Breast epithelium (tissue), 3 donors: ENCODE data around the gene FAM89B.

Experiments
- POLR2A ChIP-seq: fragments of 450-650 bp; IDR thresholded peaks from one replicate; pipeline ENCODE4 v1.6.1; 2016; ENCODE audit warnings: antibody characterized with exemption, mild to moderate bottlenecking, moderate library complexity
- POLR2AphosphoS5 ChIP-seq, 3 donors: sonication (generic); formaldehyde crosslinking; IDR thresholded peaks; one replicate each; pipeline ENCODE4 v1.6.1; 2017; ENCODE audit warnings: antibody characterized with exemption in 3 of 3
- TF ChIP-seq, protein P1 (sequence below), 3 donors: fragments of 450-650 bp; IDR thresholded peaks; one replicate each; pipeline ENCODE4 v1.5.1; 2016 to 2017; ENCODE audit warnings: antibody characterized with exemption in 3 of 3, mild to moderate bottlenecking in 3 of 3, moderate library complexity in 3 of 3

DNA sequence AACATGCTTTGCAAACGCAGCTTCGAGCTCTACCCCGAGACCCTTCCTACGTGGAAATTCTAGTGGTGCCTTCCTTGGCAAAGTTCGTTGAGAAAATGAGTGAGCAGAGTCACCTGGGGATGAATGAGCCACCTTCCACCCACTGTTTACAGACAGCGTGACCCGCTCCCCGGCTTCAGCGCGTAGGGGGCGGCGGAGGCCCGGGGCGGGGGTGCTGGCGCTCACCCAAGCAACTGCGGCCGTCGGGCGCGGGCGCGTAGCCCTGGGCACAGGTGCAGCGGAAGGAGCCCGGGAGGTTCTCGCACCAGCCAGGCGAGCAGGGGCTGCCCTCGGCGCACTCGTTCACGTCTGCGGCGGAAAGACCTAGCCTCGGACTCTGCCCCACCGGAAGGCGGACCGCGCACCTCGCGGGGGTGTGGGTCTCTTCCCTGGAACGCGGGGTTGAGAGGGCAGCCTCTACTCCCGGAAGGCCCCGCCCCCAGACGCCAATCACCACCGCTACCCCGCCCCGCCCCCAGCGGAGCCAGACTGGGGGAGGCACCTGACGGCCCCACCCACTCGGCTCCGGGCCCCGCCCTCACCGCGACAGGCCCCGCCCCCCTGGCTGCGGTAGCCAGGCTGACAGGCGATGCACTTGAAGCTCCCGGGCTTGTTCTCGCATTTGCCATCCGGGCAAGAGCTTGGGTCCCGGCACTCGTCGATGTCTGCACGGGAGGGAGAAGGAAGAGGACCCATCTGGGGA lies 25.9 kb upstream of the FAM89B start:
- TF ChIP-seq, protein P1, sequence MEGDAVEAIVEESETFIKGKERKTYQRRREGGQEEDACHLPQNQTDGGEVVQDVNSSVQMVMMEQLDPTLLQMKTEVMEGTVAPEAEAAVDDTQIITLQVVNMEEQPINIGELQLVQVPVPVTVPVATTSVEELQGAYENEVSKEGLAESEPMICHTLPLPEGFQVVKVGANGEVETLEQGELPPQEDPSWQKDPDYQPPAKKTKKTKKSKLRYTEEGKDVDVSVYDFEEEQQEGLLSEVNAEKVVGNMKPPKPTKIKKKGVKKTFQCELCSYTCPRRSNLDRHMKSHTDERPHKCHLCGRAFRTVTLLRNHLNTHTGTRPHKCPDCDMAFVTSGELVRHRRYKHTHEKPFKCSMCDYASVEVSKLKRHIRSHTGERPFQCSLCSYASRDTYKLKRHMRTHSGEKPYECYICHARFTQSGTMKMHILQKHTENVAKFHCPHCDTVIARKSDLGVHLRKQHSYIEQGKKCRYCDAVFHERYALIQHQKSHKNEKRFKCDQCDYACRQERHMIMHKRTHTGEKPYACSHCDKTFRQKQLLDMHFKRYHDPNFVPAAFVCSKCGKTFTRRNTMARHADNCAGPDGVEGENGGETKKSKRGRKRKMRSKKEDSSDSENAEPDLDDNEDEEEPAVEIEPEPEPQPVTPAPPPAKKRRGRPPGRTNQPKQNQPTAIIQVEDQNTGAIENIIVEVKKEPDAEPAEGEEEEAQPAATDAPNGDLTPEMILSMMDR (IDR thresholded peaks at IDR 0.05): no peak
- no peak for TF ChIP-seq POLR2A
- peak in 1 of 3 donors; percentile 16 for TF ChIP-seq POLR2AphosphoS5 (IDR thresholded peaks at IDR 0.05)
